SK-N-SH (cell line): Measurements from ENCODE around the gene ERCC6L. TPM values are rescaled to one million over a fixed set of nuclear protein-coding genes. Genes with fewer than 3 reads are reported as not detected.

Experiments used
- CTCF ChIA-PET: fragments of 300-600, 350-600 bp; formaldehyde crosslinking; extraction: SDS; loops from one replicate; lab custom pipeline; 2021; lab: Yijun Ruan, JAX
- POLR2A ChIA-PET: fragments of 350-600 bp; sonication (Branson Sonifier 250); formaldehyde crosslinking; extraction: SDS; loops from one replicate; lab custom pipeline; 2020; ENCODE audit warnings: antibody characterized with exemption, inconsistent platforms; lab: Yijun Ruan, JAX
- DNase-seq: peaks from one replicate; pipeline ENCODE4 v3.0.0; 2012
- H2AFZ ChIP-seq: fragments of 200-600 bp; sonication (generic); 2 replicates; pipeline ENCODE4 v1.8.1; 2016; ENCODE audit warnings: antibody characterized with exemption, mild to moderate bottlenecking, low read depth
- H3F3A ChIP-seq: fragments of 200-600 bp; sonication (generic); replicated peaks from 2 replicates; pipeline ENCODE3; 2016; ENCODE audit warnings: antibody characterized with exemption, mild to moderate bottlenecking; ENCODE audit not compliant: insufficient read depth
- H3K27ac ChIP-seq, 2 experiments: fragments of 200-500 bp in 1 of 2; fragments of 200-600 bp in 1 of 2; sonication (Bioruptor generic) in 1 of 2; sonication (generic), shearing (Covaris generic) in 1 of 2; 2 replicates each; pipeline versions ENCODE4 v1.5.1 to v1.6.1; 2014 to 2016; ENCODE audit warnings: low read depth in 2 of 2, inconsistent platforms in 1 of 2, low read length in 1 of 2, mild to moderate bottlenecking in 1 of 2, mixed read lengths in 1 of 2
- H3K27me3 ChIP-seq: fragments of 200-600 bp; sonication (generic), shearing (Covaris generic); 2 replicates; pipeline ENCODE4 v1.6.1; 2016; ENCODE audit warnings: mixed run types; ENCODE audit not compliant: insufficient read depth
- H3K36me3 ChIP-seq, 2 experiments: fragments of 200-500 bp in 1 of 2; fragments of 200-600 bp in 1 of 2; sonication (Bioruptor generic) in 1 of 2; sonication (generic) in 1 of 2; replicated peaks in 1 of 2; 2 replicates each; pipeline versions ENCODE3 to v1.5.1; 2014 to 2016; ENCODE audit warnings: low read length in 1 of 2, mild to moderate bottlenecking in 1 of 2; ENCODE audit not compliant: insufficient read depth in 2 of 2, control insufficient read depth in 1 of 2
- H3K4me1 ChIP-seq, 2 experiments: fragments of 200-500 bp in 1 of 2; fragments of 200-600 bp in 1 of 2; sonication (Bioruptor generic) in 1 of 2; sonication (generic), shearing (Covaris generic) in 1 of 2; 2 replicates each; pipeline versions ENCODE4 v1.5.1 to v1.6.1; 2014 to 2016; ENCODE audit warnings: low read depth in 1 of 2, low read length in 1 of 2, mixed run types in 1 of 2; ENCODE audit not compliant: insufficient read depth in 2 of 2, control insufficient read depth in 1 of 2
- H3K4me2 ChIP-seq: fragments of 200-600 bp; sonication (generic), shearing (Covaris generic); 2 replicates; pipeline ENCODE4 v1.6.1; 2017; ENCODE audit warnings: mixed run types
- H3K4me3 ChIP-seq, 2 experiments: fragments of 200-500 bp in 1 of 2; fragments of 200-600 bp in 1 of 2; sonication (Bioruptor generic) in 1 of 2; sonication (generic), shearing (Covaris generic) in 1 of 2; 2 replicates each; pipeline versions ENCODE4 v1.5.1 to v1.8.1; 2014 to 2016; ENCODE audit warnings: low read depth in 2 of 2, inconsistent platforms in 1 of 2, low read length in 1 of 2, mild to moderate bottlenecking in 1 of 2, mixed read lengths in 1 of 2, moderate library complexity in 1 of 2
- H3K79me2 ChIP-seq: fragments of 200-600 bp; sonication (generic); 2 replicates; pipeline ENCODE4 v1.8.1; 2017; ENCODE audit warnings: mild to moderate bottlenecking; ENCODE audit not compliant: insufficient read depth
- H3K9ac ChIP-seq: fragments of 200-600 bp; sonication (generic); 2 replicates; pipeline ENCODE4 v1.6.1; 2017; ENCODE audit warnings: mixed run types
- H3K9me2 ChIP-seq: fragments of 200-600 bp; sonication (generic); 2 replicates; pipeline ENCODE4 v1.6.1; 2017; ENCODE audit warnings: mixed run types
- H3K9me3 ChIP-seq: fragments of 200-600 bp; sonication (generic); 2 replicates; pipeline ENCODE4 v1.6.1; 2017; ENCODE audit warnings: mixed run types, mild to moderate bottlenecking, moderate library complexity
- H4K20me1 ChIP-seq: fragments of 200-600 bp; sonication (generic); 2 replicates; pipeline ENCODE4 v1.6.1; 2017; ENCODE audit warnings: mild to moderate bottlenecking, mixed run types; ENCODE audit not compliant: insufficient read depth
- GATA2 ChIP-seq: sonication (generic); formaldehyde crosslinking; IDR thresholded peaks from 2 replicates; pipeline ENCODE4 v1.5.0; 2020; ENCODE audit warnings: mild to moderate bottlenecking, missing genetic modification reagents
- MXI1 ChIP-seq: IDR thresholded peaks from 2 replicates; pipeline ENCODE4 v1.6.1; 2012; ENCODE audit warnings: mild to moderate bottlenecking, low read depth, low read length, improper control_type of control experiment
- NRF1 ChIP-seq: IDR thresholded peaks from 2 replicates; pipeline ENCODE4 v1.6.1; 2012; ENCODE audit warnings: low read depth, mild to moderate bottlenecking, low read length
- POLR2AphosphoS5 ChIP-seq: IDR thresholded peaks from 2 replicates; pipeline ENCODE4 v1.6.1; 2012; ENCODE audit warnings: low read depth, low read length
- RAD21 ChIP-seq: IDR thresholded peaks from 2 replicates; pipeline ENCODE4 v1.6.1; 2012; ENCODE audit warnings: mild to moderate bottlenecking, low read length
- SIN3A ChIP-seq: IDR thresholded peaks from 2 replicates; pipeline ENCODE4 v1.6.1; 2012; ENCODE audit warnings: low read depth, mild to moderate bottlenecking, low read length, moderate library complexity, borderline replicate concordance
- TAF1 ChIP-seq: IDR thresholded peaks from 2 replicates; pipeline ENCODE4 v1.6.1; 2012; ENCODE audit warnings: low read depth, mild to moderate bottlenecking, low read length, moderate library complexity, borderline replicate concordance
- WGBS: methylation state at CpG from one replicate; pipeline ENCODE4 v1.1.6; 2017; ENCODE audit warnings: low lambda C conversion rate; 5-methylcytosine and 5-hydroxymethylcytosine counted together
- polyA plus RNA-seq, 3 experiments: library from polyadenylated mRNA; depleted of rRNA; stranded (reverse); fragments of >200 nt; gene quantifications; 2 replicates each; pipeline ENCODE4 v1.2.3, GENCODE V29; 2012
- TF ChIP-seq, protein P1 (sequence below): fragments of 200-600 bp; sonication (generic); IDR thresholded peaks from 2 replicates; pipeline ENCODE4 v1.6.1; 2017; ENCODE audit warnings: antibody characterized with exemption, mild to moderate bottlenecking, moderate library complexity
- TF ChIP-seq, protein P2 (sequence below): IDR thresholded peaks from 2 replicates; pipeline ENCODE4 v1.4.0; 2012; ENCODE audit warnings: low read depth
- TF ChIP-seq, protein P3 (sequence below): fragments of 150-350 bp; IDR thresholded peaks from 2 replicates; pipeline ENCODE4 v1.6.1; 2017; ENCODE audit warnings: antibody characterized with exemption, low read length, low read depth, borderline replicate concordance
- TF ChIP-seq, protein P4 (sequence below): IDR thresholded peaks from 2 replicates; pipeline ENCODE4 v1.6.1; 2012; ENCODE audit warnings: mild to moderate bottlenecking, low read depth, low read length, moderate library complexity

Gene ERCC6L, protein sequence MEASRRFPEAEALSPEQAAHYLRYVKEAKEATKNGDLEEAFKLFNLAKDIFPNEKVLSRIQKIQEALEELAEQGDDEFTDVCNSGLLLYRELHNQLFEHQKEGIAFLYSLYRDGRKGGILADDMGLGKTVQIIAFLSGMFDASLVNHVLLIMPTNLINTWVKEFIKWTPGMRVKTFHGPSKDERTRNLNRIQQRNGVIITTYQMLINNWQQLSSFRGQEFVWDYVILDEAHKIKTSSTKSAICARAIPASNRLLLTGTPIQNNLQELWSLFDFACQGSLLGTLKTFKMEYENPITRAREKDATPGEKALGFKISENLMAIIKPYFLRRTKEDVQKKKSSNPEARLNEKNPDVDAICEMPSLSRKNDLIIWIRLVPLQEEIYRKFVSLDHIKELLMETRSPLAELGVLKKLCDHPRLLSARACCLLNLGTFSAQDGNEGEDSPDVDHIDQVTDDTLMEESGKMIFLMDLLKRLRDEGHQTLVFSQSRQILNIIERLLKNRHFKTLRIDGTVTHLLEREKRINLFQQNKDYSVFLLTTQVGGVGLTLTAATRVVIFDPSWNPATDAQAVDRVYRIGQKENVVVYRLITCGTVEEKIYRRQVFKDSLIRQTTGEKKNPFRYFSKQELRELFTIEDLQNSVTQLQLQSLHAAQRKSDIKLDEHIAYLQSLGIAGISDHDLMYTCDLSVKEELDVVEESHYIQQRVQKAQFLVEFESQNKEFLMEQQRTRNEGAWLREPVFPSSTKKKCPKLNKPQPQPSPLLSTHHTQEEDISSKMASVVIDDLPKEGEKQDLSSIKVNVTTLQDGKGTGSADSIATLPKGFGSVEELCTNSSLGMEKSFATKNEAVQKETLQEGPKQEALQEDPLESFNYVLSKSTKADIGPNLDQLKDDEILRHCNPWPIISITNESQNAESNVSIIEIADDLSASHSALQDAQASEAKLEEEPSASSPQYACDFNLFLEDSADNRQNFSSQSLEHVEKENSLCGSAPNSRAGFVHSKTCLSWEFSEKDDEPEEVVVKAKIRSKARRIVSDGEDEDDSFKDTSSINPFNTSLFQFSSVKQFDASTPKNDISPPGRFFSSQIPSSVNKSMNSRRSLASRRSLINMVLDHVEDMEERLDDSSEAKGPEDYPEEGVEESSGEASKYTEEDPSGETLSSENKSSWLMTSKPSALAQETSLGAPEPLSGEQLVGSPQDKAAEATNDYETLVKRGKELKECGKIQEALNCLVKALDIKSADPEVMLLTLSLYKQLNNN
- polyA plus RNA-seq (2012; rRNA removed) = 1.5 and 1.8 TPM in 2 replicates
- 2.3 and 2.5 TPM in 2 replicates for polyA plus RNA-seq (2012; cell fraction: cytosol; rRNA removed)
- polyA plus RNA-seq (2012; cell fraction: nucleus; rRNA removed) = 0.47 and 0.80 TPM in 2 replicates

DNA sequence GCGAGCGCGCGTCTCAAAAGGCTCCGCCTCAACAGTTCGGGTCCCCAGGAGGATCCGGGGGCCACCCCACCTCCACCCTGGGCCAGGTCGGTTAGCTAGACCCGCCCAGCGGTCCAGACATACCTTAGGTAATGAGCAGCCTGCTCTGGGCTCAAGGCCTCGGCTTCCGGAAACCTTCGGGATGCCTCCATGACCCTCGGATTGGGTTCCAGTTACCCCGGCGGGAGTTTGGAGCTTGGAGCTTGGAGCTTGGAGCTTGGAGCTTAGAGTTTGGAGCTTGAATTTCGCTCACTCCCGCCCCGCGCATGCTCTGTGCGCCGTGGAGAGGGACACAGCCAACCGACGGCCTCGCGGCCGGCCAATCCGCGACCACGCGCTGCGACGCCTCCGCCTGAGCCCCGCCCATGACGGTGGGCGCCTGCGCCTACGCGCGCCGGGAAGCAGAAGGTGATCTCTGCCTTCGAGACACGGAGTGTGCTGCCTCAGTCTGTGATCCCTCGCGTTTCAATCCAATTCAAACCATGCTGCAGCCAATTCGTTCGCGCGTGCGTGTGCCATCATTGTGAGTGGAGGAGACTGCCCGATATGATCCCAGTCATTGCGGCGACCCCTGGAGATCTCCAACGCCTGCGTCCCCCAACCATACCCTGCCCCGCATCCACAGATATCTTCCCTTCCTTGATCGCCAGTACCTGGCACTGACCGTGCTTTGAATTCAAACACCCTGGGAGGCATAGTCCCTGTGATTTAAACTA lies at the start of gene ERCC6L:
ERCC6L (minus strand) TSS at position 307 of the 755 bp plus-strand sequence; CDS start at position 191, 116 bp downstream.
- no peaks in the 10 kb centered on the region for H4K20me1 ChIP-seq
- peaks cover 21% of the 10 kb centered on the region for H3F3A ChIP-seq
- TF ChIP-seq, protein P1, sequence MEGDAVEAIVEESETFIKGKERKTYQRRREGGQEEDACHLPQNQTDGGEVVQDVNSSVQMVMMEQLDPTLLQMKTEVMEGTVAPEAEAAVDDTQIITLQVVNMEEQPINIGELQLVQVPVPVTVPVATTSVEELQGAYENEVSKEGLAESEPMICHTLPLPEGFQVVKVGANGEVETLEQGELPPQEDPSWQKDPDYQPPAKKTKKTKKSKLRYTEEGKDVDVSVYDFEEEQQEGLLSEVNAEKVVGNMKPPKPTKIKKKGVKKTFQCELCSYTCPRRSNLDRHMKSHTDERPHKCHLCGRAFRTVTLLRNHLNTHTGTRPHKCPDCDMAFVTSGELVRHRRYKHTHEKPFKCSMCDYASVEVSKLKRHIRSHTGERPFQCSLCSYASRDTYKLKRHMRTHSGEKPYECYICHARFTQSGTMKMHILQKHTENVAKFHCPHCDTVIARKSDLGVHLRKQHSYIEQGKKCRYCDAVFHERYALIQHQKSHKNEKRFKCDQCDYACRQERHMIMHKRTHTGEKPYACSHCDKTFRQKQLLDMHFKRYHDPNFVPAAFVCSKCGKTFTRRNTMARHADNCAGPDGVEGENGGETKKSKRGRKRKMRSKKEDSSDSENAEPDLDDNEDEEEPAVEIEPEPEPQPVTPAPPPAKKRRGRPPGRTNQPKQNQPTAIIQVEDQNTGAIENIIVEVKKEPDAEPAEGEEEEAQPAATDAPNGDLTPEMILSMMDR = no peak
- TF ChIP-seq TAF1 (peak; percentile 86), GATA2 (CRISPR knock-in tag) (no peak), MXI1 (peak; percentile 78), RAD21 (no peak), NRF1 (peak; percentile 87), SIN3A (peak; percentile 88), POLR2AphosphoS5 (peak; percentile 89)
- TF ChIP-seq, protein P2, sequence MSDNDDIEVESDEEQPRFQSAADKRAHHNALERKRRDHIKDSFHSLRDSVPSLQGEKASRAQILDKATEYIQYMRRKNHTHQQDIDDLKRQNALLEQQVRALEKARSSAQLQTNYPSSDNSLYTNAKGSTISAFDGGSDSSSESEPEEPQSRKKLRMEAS = peak; percentile 97
- TF ChIP-seq, protein P3, sequence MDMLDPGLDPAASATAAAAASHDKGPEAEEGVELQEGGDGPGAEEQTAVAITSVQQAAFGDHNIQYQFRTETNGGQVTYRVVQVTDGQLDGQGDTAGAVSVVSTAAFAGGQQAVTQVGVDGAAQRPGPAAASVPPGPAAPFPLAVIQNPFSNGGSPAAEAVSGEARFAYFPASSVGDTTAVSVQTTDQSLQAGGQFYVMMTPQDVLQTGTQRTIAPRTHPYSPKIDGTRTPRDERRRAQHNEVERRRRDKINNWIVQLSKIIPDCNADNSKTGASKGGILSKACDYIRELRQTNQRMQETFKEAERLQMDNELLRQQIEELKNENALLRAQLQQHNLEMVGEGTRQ = no peak
- TF ChIP-seq, protein P4, sequence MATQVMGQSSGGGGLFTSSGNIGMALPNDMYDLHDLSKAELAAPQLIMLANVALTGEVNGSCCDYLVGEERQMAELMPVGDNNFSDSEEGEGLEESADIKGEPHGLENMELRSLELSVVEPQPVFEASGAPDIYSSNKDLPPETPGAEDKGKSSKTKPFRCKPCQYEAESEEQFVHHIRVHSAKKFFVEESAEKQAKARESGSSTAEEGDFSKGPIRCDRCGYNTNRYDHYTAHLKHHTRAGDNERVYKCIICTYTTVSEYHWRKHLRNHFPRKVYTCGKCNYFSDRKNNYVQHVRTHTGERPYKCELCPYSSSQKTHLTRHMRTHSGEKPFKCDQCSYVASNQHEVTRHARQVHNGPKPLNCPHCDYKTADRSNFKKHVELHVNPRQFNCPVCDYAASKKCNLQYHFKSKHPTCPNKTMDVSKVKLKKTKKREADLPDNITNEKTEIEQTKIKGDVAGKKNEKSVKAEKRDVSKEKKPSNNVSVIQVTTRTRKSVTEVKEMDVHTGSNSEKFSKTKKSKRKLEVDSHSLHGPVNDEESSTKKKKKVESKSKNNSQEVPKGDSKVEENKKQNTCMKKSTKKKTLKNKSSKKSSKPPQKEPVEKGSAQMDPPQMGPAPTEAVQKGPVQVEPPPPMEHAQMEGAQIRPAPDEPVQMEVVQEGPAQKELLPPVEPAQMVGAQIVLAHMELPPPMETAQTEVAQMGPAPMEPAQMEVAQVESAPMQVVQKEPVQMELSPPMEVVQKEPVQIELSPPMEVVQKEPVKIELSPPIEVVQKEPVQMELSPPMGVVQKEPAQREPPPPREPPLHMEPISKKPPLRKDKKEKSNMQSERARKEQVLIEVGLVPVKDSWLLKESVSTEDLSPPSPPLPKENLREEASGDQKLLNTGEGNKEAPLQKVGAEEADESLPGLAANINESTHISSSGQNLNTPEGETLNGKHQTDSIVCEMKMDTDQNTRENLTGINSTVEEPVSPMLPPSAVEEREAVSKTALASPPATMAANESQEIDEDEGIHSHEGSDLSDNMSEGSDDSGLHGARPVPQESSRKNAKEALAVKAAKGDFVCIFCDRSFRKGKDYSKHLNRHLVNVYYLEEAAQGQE = no peak
- H3K4me1 ChIP-seq = peaks cover 5 to 10% of the 10 kb centered on the region in 2 experiments; a peak in 2 of 4 replicates
- H3K9me3 ChIP-seq = no peaks in the 10 kb centered on the region
- peak within 1 kb of the TSS; percentile 32 to 41; a peak in 3 of 4 replicates for H3K27ac ChIP-seq
- H3K27me3 ChIP-seq = no peaks in the 10 kb centered on the region
- no peaks in the 10 kb centered on the region for H3K9me2 ChIP-seq
- H2AFZ ChIP-seq = peak within 1 kb of the TSS; percentile 95; the same call in 1 of the 2 replicates
- DNase-seq = peak; percentile 98
- H3K4me2 ChIP-seq = peak within 1 kb of the TSS; percentile 99
- POLR2A ChIA-PET = interaction anchor here (0.6 to 1.6 kb wide), 3 partner anchors 13 to 58 kb away, joined by 3 to 9 read pairs (median 5); partner anchors contain the start of genes PIN4 and RPS4X
- no peaks in the 10 kb centered on the region for H3K36me3 ChIP-seq
- peak within 1 kb of the TSS; percentile 57 to 81 for H3K4me3 ChIP-seq
- CTCF ChIA-PET = interaction anchor here (1.0 to 1.5 kb wide), 2 partner anchors 111 to 302 kb away, joined by 3 to 4 read pairs; no protein-coding TSS in a partner anchor
- H3K9ac ChIP-seq = peak within 1 kb of the TSS; percentile 81
- WGBS = 2% methylated on average over 32 of the region's 59 CpGs
- peaks cover 43% of the 10 kb centered on the region for H3K79me2 ChIP-seq
